GM12878 (cell line): ENCODE measurements around the gene NTM. TPM values are rescaled to one million over a fixed set of nuclear protein-coding genes. Genes with fewer than 3 reads are reported as not detected.

ENCODE experiments used
- ATAC-seq: fragments of 200-7000 bp; cut with Tn5 transposase; 3 replicates; pipeline ENCODE4 v1.9.1; 2020; ENCODE audit warnings: mild to moderate bottlenecking, moderate library complexity
- BruUV-seq: library from RNA; stranded (reverse); fragments of 400-500 nt; replicated peaks from 2 replicates; lab custom pipeline; 2021; lab: Mats Ljungman, UMichigan
- CTCF ChIA-PET: fragments of 300-600 bp; sonication (Branson Sonifier 250); formaldehyde crosslinking; extraction: SDS; loops from one replicate; lab custom pipeline; 2021; ENCODE audit warnings: inconsistent platforms; lab: Yijun Ruan, JAX
- POLR2A ChIA-PET: fragments of 350-600 bp; formaldehyde crosslinking; extraction: SDS; loops from one replicate; lab custom pipeline; 2021; ENCODE audit warnings: inconsistent platforms; lab: Charles Lee
- RAD21 ChIA-PET: fragments of 300-600 bp; sonication (Branson Sonifier 250); formaldehyde crosslinking; loops from one replicate; lab custom pipeline; 2023; ENCODE audit warnings: antibody characterized with exemption; ENCODE audit not compliant: unreplicated experiment; lab: Charles Lee
- SMC1A ChIA-PET: fragments of 300-600 bp; sonication (Branson Sonifier 250); formaldehyde crosslinking; loops from one replicate; lab custom pipeline; 2023; ENCODE audit not compliant: unreplicated experiment, uncharacterized antibody; lab: Charles Lee
- DNase-seq: peaks from one replicate; pipeline ENCODE4 v3.0.0-alpha.2; 2011; ENCODE audit warnings: low read depth, low spot score
- FAIRE-seq: peaks from 3 replicates; lab custom pipeline; 2011; peaks lifted over from hg19 to GRCh38; lab: Jason Lieb, UNC
- H2AFZ ChIP-seq: 2 replicates; pipeline ENCODE4 v1.6.0; 2011; ENCODE audit warnings: low read depth, low read length, control low read depth; ENCODE audit not compliant: control insufficient read depth
- H3K27ac ChIP-seq: 2 replicates; pipeline ENCODE4 v1.5.1; 2011; ENCODE audit warnings: control low read depth; ENCODE audit not compliant: control insufficient read depth, insufficient read depth
- H3K27me3 ChIP-seq, 2 experiments: replicated peaks in 1 of 2; 2 replicates each; pipeline versions ENCODE4 v1.6.0 to v1.6.1; 2011; ENCODE audit warnings: low read length in 1 of 2; ENCODE audit not compliant: control insufficient read depth in 2 of 2, insufficient read depth in 2 of 2
- H3K36me3 ChIP-seq, 2 experiments: 2 replicates each; pipeline ENCODE4 v1.5.1; 2011; ENCODE audit warnings: low read length in 1 of 2; ENCODE audit not compliant: control insufficient read depth in 2 of 2, insufficient read depth in 2 of 2
- H3K4me1 ChIP-seq: 2 replicates; pipeline ENCODE4 v1.6.1; 2011; ENCODE audit warnings: mild to moderate bottlenecking, low read length, moderate library complexity, mixed read lengths; ENCODE audit not compliant: control insufficient read depth, insufficient read depth
- H3K4me2 ChIP-seq: 2 replicates; pipeline ENCODE4 v1.6.0; 2011; ENCODE audit warnings: control low read depth; ENCODE audit not compliant: control insufficient read depth, insufficient read depth
- H3K4me3 ChIP-seq: fragments of 200-600 bp; sonication (generic); 2 replicates; pipeline ENCODE4 v1.5.1; 2016
- H3K79me2 ChIP-seq: 2 replicates; pipeline ENCODE4 v1.6.0; 2011; ENCODE audit warnings: low read length; ENCODE audit not compliant: control insufficient read depth, insufficient read depth
- H3K9ac ChIP-seq: 2 replicates; pipeline ENCODE4 v1.8.0; 2011; ENCODE audit warnings: low read length, control low read depth, mixed read lengths; ENCODE audit not compliant: control insufficient read depth, insufficient read depth
- H3K9me3 ChIP-seq: replicated peaks from 3 replicates; pipeline ENCODE4 v1.5.1; 2011; ENCODE audit warnings: mild to moderate bottlenecking, low read length; ENCODE audit not compliant: control insufficient read depth, insufficient read depth
- H4K20me1 ChIP-seq: 2 replicates; pipeline ENCODE4 v1.6.0; 2011; ENCODE audit not compliant: control insufficient read depth, insufficient read depth
- BCLAF1 ChIP-seq: fragments of 450-650 bp; IDR thresholded peaks from 2 replicates; pipeline ENCODE4 v1.6.1; 2017; ENCODE audit warnings: antibody characterized with exemption, mild to moderate bottlenecking, moderate library complexity
- CEBPB ChIP-seq, 2 experiments: fragments of 150-350 bp in 1 of 2; IDR thresholded peaks; 2 replicates each; pipeline ENCODE4 v1.6.1; 2012 to 2014; ENCODE audit warnings: low read depth in 2 of 2, low read length in 2 of 2, borderline replicate concordance in 1 of 2, inconsistent platforms in 1 of 2
- ESRRA ChIP-seq: IDR thresholded peaks from 2 replicates; pipeline ENCODE4 v1.6.1; 2012; ENCODE audit warnings: mild to moderate bottlenecking, low read length, improper control_type of control experiment
- MTA2 ChIP-seq: fragments of 450-650 bp; IDR thresholded peaks from 2 replicates; pipeline ENCODE4 v1.6.1; 2016; ENCODE audit warnings: low read depth, mild to moderate bottlenecking, moderate library complexity
- NR2C2 ChIP-seq: IDR thresholded peaks from 2 replicates; pipeline ENCODE4 v1.6.1; 2011; ENCODE audit warnings: borderline replicate concordance, low read depth; ENCODE audit not compliant: control insufficient read depth, insufficient read length
- POLR2A ChIP-seq: IDR thresholded peaks from 2 replicates; pipeline ENCODE4 v1.6.1; 2011; ENCODE audit warnings: low read depth, mild to moderate bottlenecking, low read length
- WGBS: methylation state at CpG from one replicate; pipeline ENCODE4 v1.1.6; 2016; ENCODE audit warnings: low lambda C conversion rate; ENCODE audit not compliant: insufficient replicate concordance, insufficient coverage; ENCODE audit errors: missing lambda C conversion rate; 5-methylcytosine and 5-hydroxymethylcytosine counted together
- in situ Hi-C: fragments of 300-500 bp; cut with MboI; formaldehyde crosslinking; loops from 9 replicates; pipeline ENCODE4 v1.14.3; 2018; ENCODE audit warnings: mixed read lengths
- intact Hi-C: fragments of 100-400 bp; cut with micrococcal nuclease; formaldehyde crosslinking; loops from one replicate; pipeline ENCODE4 v1.14.2; 2022; ENCODE audit not compliant: unreplicated experiment
- polyA plus RNA-seq, 11 experiments: library from polyadenylated mRNA; depleted of rRNA in 4 of 11; unstranded in 6 of 11; stranded (reverse) in 5 of 11; fragments of >200 nt; fragmentation: Nextera tagmentation in 4 of 11; fragmentation: Illumina TruSeq in 1 of 11; extraction: Ambion mirVana in 4 of 11; extraction: Trizol in 1 of 11; gene quantifications; 1 replicate in 1 of 11; 2 replicates in 10 of 11; pipeline versions ENCODE4 v1.2.1 to v1.2.3, GENCODE V29; 2011 to 2016; ENCODE audit warnings: inconsistent platforms in 2 of 11, missing spikeins in 2 of 11, low read depth in 1 of 11
- total RNA-seq, 4 experiments: library from RNA; depleted of rRNA in 3 of 4; stranded (reverse); fragments of >200 nt in 3 of 4; fragmentation: Illumina TruSeq in 1 of 4; extraction: Trizol in 1 of 4; gene quantifications; 2 replicates each; pipeline versions ENCODE4 v1.2.1 to v1.2.3, GENCODE V29; 2013 to 2021

The NTM gene
- total and polyA plus RNA-seq, 10 of the 15 experiments (the other 5 are each of a cell fraction or from before 2014, with no cell fraction given) = not detected

DNA sequence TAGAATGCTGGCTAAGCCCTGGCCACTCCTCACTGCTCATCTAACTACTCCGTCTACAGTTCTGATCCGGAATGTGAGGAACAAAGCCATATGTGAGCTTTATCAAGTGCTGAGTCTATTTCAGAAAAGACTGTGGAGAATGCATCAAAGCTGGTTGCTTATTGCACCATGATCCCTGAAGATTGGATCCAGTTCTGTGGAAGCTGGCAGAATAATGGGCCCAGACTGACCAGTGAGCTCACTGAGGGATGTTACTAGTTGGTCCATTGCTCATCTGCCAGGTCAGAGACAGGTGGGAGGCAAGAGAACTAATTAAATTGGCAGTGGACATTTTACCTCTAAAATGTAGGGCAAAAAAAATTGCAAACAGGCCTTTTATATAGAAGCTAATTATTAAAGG, 681.3 kb downstream of the NTM start:
- 19% methylated on average over 2 of the region's 2 CpGs for WGBS
- TF ChIP-seq ESRRA = no peak
- TF ChIP-seq NR2C2 = no peak
- TF ChIP-seq BCLAF1 = no peak
- no peak for TF ChIP-seq MTA2
- no peak for TF ChIP-seq CEBPB (IDR thresholded peaks at IDR 0.05; ENCODE audit: borderline replicate concordance in 1 of 2, low read depth in 2 of 2, low read length in 2 of 2)
- no peak for TF ChIP-seq POLR2A
- DNase-seq (no peak), ATAC-seq (no peak), FAIRE-seq (no peak)
- Histone ChIP-seq H3K4me1 (no peaks in the 10 kb centered on the region), H3K27ac (no peak overlapping the region), H3K4me2 (no peak overlapping the region), H4K20me1 (no peaks in the 10 kb centered on the region), H3K27me3 (peaks cover 3 to 6% of the 10 kb centered on the region in 2 experiments), H3K9ac (no peak overlapping the region), H3K36me3 (no peaks in the 10 kb centered on the region), H3K9me3 (no peaks in the 10 kb centered on the region), H3K79me2 (no peaks in the 10 kb centered on the region), H2AFZ (no peak overlapping the region), H3K4me3 (no peak overlapping the region)
- CTCF ChIA-PET = interaction anchor here (1.2 kb wide), 1 partner anchor 8 kb away, joined by 4 read pairs; no protein-coding TSS in a partner anchor
- no TSS peak for BruUV-seq
- in situ Hi-C loops = no loop called here
- SMC1A ChIA-PET = no interaction called here
- POLR2A ChIA-PET = no interaction called here
- RAD21 ChIA-PET = no interaction called here
- intact Hi-C loops = no loop called here
